Posterior vena cava (tissue), 2 donors: Measurements from ENCODE around the gene TAF11. TPM values are rescaled to one million over a fixed set of nuclear protein-coding genes. Genes with fewer than 3 reads are reported as not detected.

Source experiments
- DNase-seq: peaks from one replicate; pipeline ENCODE4 v3.0.0-alpha.2; 2020; ENCODE audit warnings: low spot score
- intact Hi-C, 2 donors: fragments of 100-400 bp; cut with DNase I; formaldehyde crosslinking; loops; one replicate each; pipeline versions ENCODE4 v1.14.1 to v1.14.2; 2022 to 2023
- total RNA-seq, 2 donors: library from RNA; stranded (reverse); fragmentation: NEBNext Ultra II Directional; extraction: Animal tissue kit (Norgen Biotek cat#: 25700); gene quantifications; one replicate each; pipeline ENCODE4 v1.2.1, GENCODE V29; 2021
- donor health status: DM: yes; HTN: yes; CAD: no.
- donor health status: DM: yes; HTN: yes; CAD: no.

TAF11 gene
- total RNA-seq, 2 donors from 2014 or later = 19.1 to 21.0 TPM

GRCh38 chr6:34829137-34829536 is 58.7 kb downstream of the TAF11 start:
- intact Hi-C loops = no loop called here
- no peak for DNase-seq

Other genes with a start within 250 kb of the TAF11 start
- 10 to 100 TPM; 74.0 to 83.4 TPM for gene ILRUN, start 191.3 kb downstream of the TAF11 start, total RNA-seq
- gene SNRPC, start 130.5 kb downstream of the TAF11 start, total RNA-seq = 10 to 100 TPM; 44.5 to 45.1 TPM
- gene BLTP3A, start 96.0 kb downstream of the TAF11 start, total RNA-seq = 10 to 100 TPM in 1 of 2 donors, 1 to 10 TPM in 1; 8.0 to 11.2 TPM
- 10 to 100 TPM; 38.8 to 42.2 TPM for gene ANKS1A, start 1.2 kb upstream of the TAF11 start, total RNA-seq